ENCODE data around the gene MITF.

Gene MITF

GRCh38 chr3:69743975-69744906, 5.0 kb downstream of the MITF start:
- no peaks in the 10 kb centered on the region for H3K27me3 ChIP-seq (ENCODE audit: insufficient read depth, low read length)

GRCh38 chr3:69745505-69745904, 6.2 kb downstream of the MITF start:
- Histone ChIP-seq H2AFZ (ENCODE audit: low read length, unreplicated experiment) (no peak overlapping the region), H3K27me3 (ENCODE audit: insufficient read depth, low read length) (no peaks in the 10 kb centered on the region), H3K79me2 (ENCODE audit: control insufficient read depth, insufficient read depth, low read length, unreplicated experiment) (no peaks in the 10 kb centered on the region), H3K4me1 (ENCODE audit: control insufficient read depth, insufficient read depth, low read length, unreplicated experiment) (peaks cover 13% of the 10 kb centered on the region), H3K4me3 (ENCODE audit: low read depth, low read length) (no peak overlapping the region), H3K27ac (ENCODE audit: low read depth, low read length) (no peak overlapping the region), H3K36me3 (ENCODE audit: insufficient read depth, low read length) (no peaks in the 10 kb centered on the region)

More at GRCh38 chr3:69743975-69744906, 5.0 kb downstream of the MITF start:
- H3K4me3 ChIP-seq (ENCODE audit: low read depth, low read length): no peak overlapping the region
- H3K79me2 ChIP-seq (ENCODE audit: control insufficient read depth, insufficient read depth, low read length, unreplicated experiment): no peaks in the 10 kb centered on the region
- H3K36me3 ChIP-seq (ENCODE audit: insufficient read depth, low read length): no peaks in the 10 kb centered on the region
- no peak overlapping the region for H2AFZ ChIP-seq (ENCODE audit: low read length, unreplicated experiment)
- H3K27ac ChIP-seq (ENCODE audit: low read depth, low read length): no peak overlapping the region
- peaks cover 18% of the 10 kb centered on the region for H3K4me1 ChIP-seq (ENCODE audit: control insufficient read depth, insufficient read depth, low read length, unreplicated experiment)

- H2AFZ ChIP-seq (ENCODE audit: low read length, unreplicated experiment): no peak overlapping the region
- H3K27ac ChIP-seq (ENCODE audit: low read depth, low read length): no peak overlapping the region
- no peaks in the 10 kb centered on the region for H3K27me3 ChIP-seq (ENCODE audit: insufficient read depth, low read length)
- no peaks in the 10 kb centered on the region for H3K79me2 ChIP-seq (ENCODE audit: control insufficient read depth, insufficient read depth, low read length, unreplicated experiment)
- peaks cover 13% of the 10 kb centered on the region for H3K4me1 ChIP-seq (ENCODE audit: control insufficient read depth, insufficient read depth, low read length, unreplicated experiment)
- no peaks in the 10 kb centered on the region for H3K36me3 ChIP-seq (ENCODE audit: insufficient read depth, low read length)
- no peak overlapping the region for H3K4me3 ChIP-seq (ENCODE audit: low read depth, low read length)
Measured at GRCh38 chr3:69746119-69746518, 6.9 kb downstream of the MITF start.

GRCh38 chr3:69747511-69748258, 8.4 kb downstream of the MITF start:
- peaks cover 13% of the 10 kb centered on the region for H3K4me1 ChIP-seq (ENCODE audit: control insufficient read depth, insufficient read depth, low read length, unreplicated experiment)
- no peaks in the 10 kb centered on the region for H3K79me2 ChIP-seq (ENCODE audit: control insufficient read depth, insufficient read depth, low read length, unreplicated experiment)
- H3K4me3 ChIP-seq (ENCODE audit: low read depth, low read length): no peak overlapping the region
- no peak overlapping the region for H2AFZ ChIP-seq (ENCODE audit: low read length, unreplicated experiment)
- no peaks in the 10 kb centered on the region for H3K36me3 ChIP-seq (ENCODE audit: insufficient read depth, low read length)
- H3K27me3 ChIP-seq (ENCODE audit: insufficient read depth, low read length): no peaks in the 10 kb centered on the region
- no peak overlapping the region for H3K27ac ChIP-seq (ENCODE audit: low read depth, low read length)

GRCh38 chr3:69748503-69748902, 9.2 kb downstream of the MITF start:
- Histone ChIP-seq H3K36me3 (ENCODE audit: insufficient read depth, low read length) (no peaks in the 10 kb centered on the region), H3K4me1 (ENCODE audit: control insufficient read depth, insufficient read depth, low read length, unreplicated experiment) (peaks cover 13% of the 10 kb centered on the region), H3K27me3 (ENCODE audit: insufficient read depth, low read length) (no peaks in the 10 kb centered on the region), H3K4me3 (ENCODE audit: low read depth, low read length) (no peak overlapping the region), H2AFZ (ENCODE audit: low read length, unreplicated experiment) (no peak overlapping the region), H3K27ac (ENCODE audit: low read depth, low read length) (no peak overlapping the region), H3K79me2 (ENCODE audit: control insufficient read depth, insufficient read depth, low read length, unreplicated experiment) (no peaks in the 10 kb centered on the region)

GRCh38 chr3:69749461-69749860, 10.2 kb downstream of the MITF start:
- no peaks in the 10 kb centered on the region for H3K79me2 ChIP-seq (ENCODE audit: control insufficient read depth, insufficient read depth, low read length, unreplicated experiment)
- no peaks in the 10 kb centered on the region for H3K36me3 ChIP-seq (ENCODE audit: insufficient read depth, low read length)
- H3K4me1 ChIP-seq (ENCODE audit: control insufficient read depth, insufficient read depth, low read length, unreplicated experiment): peaks cover 13% of the 10 kb centered on the region
- no peak overlapping the region for H3K27ac ChIP-seq (ENCODE audit: low read depth, low read length)
- H3K27me3 ChIP-seq (ENCODE audit: insufficient read depth, low read length): no peaks in the 10 kb centered on the region
- no peak overlapping the region for H2AFZ ChIP-seq (ENCODE audit: low read length, unreplicated experiment)
- no peak overlapping the region for H3K4me3 ChIP-seq (ENCODE audit: low read depth, low read length)

GRCh38 chr3:69750549-69750948, 11.3 kb downstream of the MITF start:
- no peaks in the 10 kb centered on the region for H3K79me2 ChIP-seq (ENCODE audit: control insufficient read depth, insufficient read depth, low read length, unreplicated experiment)
- H3K36me3 ChIP-seq (ENCODE audit: insufficient read depth, low read length): no peaks in the 10 kb centered on the region
- H3K4me3 ChIP-seq (ENCODE audit: low read depth, low read length): no peak overlapping the region
- no peak overlapping the region for H2AFZ ChIP-seq (ENCODE audit: low read length, unreplicated experiment)
- H3K27me3 ChIP-seq (ENCODE audit: insufficient read depth, low read length): no peaks in the 10 kb centered on the region
- peaks cover 13% of the 10 kb centered on the region for H3K4me1 ChIP-seq (ENCODE audit: control insufficient read depth, insufficient read depth, low read length, unreplicated experiment)
- no peak overlapping the region for H3K27ac ChIP-seq (ENCODE audit: low read depth, low read length)

GRCh38 chr3:69751074-69751476, 11.8 kb downstream of the MITF start:
- no peaks in the 10 kb centered on the region for H3K36me3 ChIP-seq (ENCODE audit: insufficient read depth, low read length)
- H3K27me3 ChIP-seq (ENCODE audit: insufficient read depth, low read length): no peaks in the 10 kb centered on the region
- no peaks in the 10 kb centered on the region for H3K79me2 ChIP-seq (ENCODE audit: control insufficient read depth, insufficient read depth, low read length, unreplicated experiment)
- H2AFZ ChIP-seq (ENCODE audit: low read length, unreplicated experiment): no peak overlapping the region
- no peak overlapping the region for H3K4me3 ChIP-seq (ENCODE audit: low read depth, low read length)
- no peak overlapping the region for H3K27ac ChIP-seq (ENCODE audit: low read depth, low read length)
- H3K4me1 ChIP-seq (ENCODE audit: control insufficient read depth, insufficient read depth, low read length, unreplicated experiment): peaks cover 13% of the 10 kb centered on the region

GRCh38 chr3:69752241-69752640, 13.0 kb downstream of the MITF start:
- Histone ChIP-seq H3K36me3 (ENCODE audit: insufficient read depth, low read length) (no peaks in the 10 kb centered on the region), H2AFZ (ENCODE audit: low read length, unreplicated experiment) (no peak overlapping the region), H3K27me3 (ENCODE audit: insufficient read depth, low read length) (no peaks in the 10 kb centered on the region), H3K4me1 (ENCODE audit: control insufficient read depth, insufficient read depth, low read length, unreplicated experiment) (peaks cover 12% of the 10 kb centered on the region), H3K79me2 (ENCODE audit: control insufficient read depth, insufficient read depth, low read length, unreplicated experiment) (no peaks in the 10 kb centered on the region), H3K27ac (ENCODE audit: low read depth, low read length) (no peak overlapping the region), H3K4me3 (ENCODE audit: low read depth, low read length) (no peak overlapping the region)

GRCh38 chr3:69753179-69753775, 14.0 kb downstream of the MITF start:
- Histone ChIP-seq H3K36me3 (ENCODE audit: insufficient read depth, low read length) (no peaks in the 10 kb centered on the region), H3K4me3 (ENCODE audit: low read depth, low read length) (no peak overlapping the region), H3K4me1 (ENCODE audit: control insufficient read depth, insufficient read depth, low read length, unreplicated experiment) (peaks cover 4% of the 10 kb centered on the region), H2AFZ (ENCODE audit: low read length, unreplicated experiment) (no peak overlapping the region), H3K27me3 (ENCODE audit: insufficient read depth, low read length) (no peaks in the 10 kb centered on the region), H3K79me2 (ENCODE audit: control insufficient read depth, insufficient read depth, low read length, unreplicated experiment) (no peaks in the 10 kb centered on the region), H3K27ac (ENCODE audit: low read depth, low read length) (no peak overlapping the region)
